T-helper 2 cell (primary cell): ENCODE data around the gene PKIB.
"Not testable (repeated sequence)": the region's sequence is repeated elsewhere in the genome, so short reads cannot be mapped to it uniquely, and the experiment has no call there.

ENCODE experiments used
- DNase-seq, 5 experiments: peaks; one replicate each; pipeline versions ENCODE4 v3.0.0 to v3.0.0-alpha.2; 2012 to 2022

PKIB gene

DNA sequence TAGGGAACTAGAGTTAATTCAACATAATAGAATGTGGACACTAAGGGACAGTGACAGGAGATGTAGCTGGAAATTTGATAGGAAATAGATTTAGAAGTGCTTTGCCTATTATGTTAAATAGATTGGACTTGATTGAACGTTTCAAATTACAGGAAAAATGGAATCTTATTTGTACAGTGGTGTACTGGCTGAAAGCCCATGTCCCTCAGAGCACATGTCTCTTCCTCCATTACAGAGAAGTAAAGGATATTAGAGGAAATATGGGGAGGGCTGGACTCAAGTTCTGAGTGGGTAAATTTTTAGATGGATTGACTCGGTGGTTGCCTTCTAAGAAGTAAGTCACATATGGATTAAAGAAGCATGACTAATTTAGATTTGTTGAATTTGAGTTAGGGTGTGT is 11.4 kb downstream of the PKIB start:
- no peak for DNase-seq

DNA sequence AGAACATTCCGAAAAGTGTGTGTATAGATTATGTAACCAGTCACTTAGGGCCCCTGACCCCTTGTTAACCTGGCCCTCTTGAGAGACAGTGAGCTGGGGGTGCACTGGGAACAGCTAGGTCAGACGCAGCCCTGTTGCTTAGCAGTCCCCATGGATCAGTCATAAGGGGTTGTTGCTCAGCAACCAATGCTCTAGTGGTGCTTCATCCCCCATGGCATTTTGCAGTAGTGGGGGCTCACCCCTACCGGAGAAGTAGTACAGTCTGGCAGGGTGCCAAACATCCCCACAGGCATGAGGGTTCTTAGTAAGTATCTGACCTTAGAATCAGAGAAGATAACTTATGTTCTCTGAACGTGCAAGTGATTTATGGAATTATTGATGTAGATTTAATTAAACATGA is 12.3 kb downstream of the PKIB start:
- DNase-seq, result no peak

- no peak for DNase-seq
Measured at GRCh38 chr6:122623279-122623678, 13.1 kb downstream of the PKIB start.

DNA sequence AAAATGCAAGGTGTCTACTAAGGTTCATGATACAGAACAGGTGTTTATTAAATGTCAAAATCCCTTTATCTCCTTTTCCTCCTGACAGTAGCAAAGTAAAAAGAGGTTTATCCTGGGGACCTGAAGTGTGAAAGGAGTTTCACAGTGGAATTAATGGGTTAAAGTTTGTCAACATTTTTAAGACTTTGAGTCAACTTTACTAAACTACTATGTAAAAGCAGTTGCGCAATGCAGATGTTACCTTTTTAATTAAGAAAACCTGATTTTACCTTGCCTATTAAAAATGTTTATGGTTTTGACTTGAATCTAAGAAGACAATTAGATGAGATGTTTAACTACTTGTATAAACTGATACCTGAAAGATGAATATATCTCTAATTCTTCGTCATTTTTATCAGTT is 14.6 kb downstream of the PKIB start:
- no peak for DNase-seq

DNA sequence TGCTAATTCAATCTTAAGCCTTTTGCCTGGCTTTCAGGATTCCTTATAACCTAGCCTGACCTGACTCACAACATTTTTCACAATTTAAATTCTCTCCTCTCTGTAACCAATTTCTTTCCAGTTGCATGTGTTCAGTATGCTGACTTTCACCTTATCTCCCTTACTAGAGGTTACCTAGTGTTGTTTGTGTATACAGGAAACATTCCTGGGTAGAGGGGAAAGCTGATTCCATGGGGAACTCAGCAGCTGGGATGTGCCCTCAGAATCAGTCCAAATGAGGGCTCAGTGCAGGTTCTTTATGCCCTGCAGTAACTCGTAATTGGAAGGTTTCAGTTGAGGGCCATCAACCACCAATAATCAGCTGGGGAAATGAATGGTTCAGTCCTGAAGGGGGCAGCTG is 18.5 kb downstream of the PKIB start:
- DNase-seq, result no peak

DNA sequence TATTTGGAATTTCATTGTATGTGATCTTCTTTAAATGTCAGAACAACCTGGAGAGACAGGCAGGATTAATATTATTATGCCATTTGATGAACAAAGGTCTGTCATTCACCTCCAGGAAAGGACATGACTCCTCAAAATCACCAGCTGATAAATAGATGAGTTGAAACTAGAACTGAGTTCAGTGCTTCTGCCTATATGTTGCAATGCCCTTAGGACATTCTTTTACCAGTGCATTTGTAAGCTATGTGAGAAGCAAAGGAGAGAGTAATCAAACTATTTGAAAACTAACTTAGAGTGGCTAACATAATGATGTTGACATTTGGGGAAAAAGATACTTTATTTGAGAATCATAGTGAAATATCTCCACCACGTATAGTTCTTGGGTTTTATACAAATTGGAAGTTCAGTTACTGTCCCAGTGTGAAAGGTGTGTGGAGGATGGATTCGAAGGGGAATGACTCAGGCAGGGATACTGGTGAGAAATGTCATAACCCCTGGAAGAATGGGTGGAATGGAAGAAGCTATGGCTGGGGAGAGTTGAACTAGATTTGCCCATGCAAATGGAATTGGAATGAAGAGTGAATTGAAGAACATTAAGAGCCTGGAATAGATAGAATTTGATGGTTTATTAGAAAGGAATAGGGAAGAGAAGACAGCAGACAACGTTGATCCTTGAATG is 21.5 kb downstream of the PKIB start:
- DNase-seq, result no peak

DNA sequence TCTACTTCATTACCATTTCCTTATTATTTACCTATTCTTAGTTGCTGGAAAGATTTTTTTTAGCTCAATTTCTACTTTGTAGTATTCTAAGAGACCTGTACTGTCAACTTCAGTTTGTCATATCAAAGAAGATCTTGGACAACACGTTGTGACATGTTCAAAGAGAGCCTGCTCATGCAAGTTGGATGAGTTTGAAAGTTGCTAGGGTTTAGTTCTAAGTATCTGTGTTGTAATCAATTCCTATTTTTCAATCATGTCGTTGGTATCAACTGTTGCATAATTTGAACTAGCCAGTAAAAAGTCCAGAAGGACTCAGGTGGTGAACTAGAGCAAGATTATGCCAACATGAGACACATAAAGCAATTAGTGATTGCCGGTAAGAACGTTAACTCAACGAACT is 30.2 kb downstream of the PKIB start:
- DNase-seq, result no peak

DNA sequence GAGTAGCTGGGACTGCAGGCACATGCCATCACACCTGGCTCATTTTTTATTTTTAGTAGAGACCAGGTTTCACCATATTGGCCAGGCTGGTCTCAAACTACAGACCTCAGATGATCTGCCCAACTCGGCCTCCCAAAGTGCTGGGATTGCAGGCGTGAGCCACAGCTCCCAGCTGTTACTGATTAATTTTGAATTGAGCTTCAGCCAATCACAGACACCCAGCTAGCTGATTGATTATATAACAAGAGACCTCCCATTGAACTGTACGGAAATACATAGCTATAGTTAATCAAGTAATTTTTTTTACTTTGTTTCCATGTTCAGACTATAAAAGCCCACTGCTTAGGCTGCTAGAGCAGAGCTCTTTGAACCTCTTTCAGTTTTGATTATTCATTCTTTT is 31.6 kb downstream of the PKIB start:
- no peak for DNase-seq

- not testable (repeated sequence) for DNase-seq
Measured at GRCh38 chr6:122642604-122643003, 32.4 kb downstream of the PKIB start.

- DNase-seq, result no peak
Measured at GRCh38 chr6:122645256-122645655, 35.1 kb downstream of the PKIB start.

DNA sequence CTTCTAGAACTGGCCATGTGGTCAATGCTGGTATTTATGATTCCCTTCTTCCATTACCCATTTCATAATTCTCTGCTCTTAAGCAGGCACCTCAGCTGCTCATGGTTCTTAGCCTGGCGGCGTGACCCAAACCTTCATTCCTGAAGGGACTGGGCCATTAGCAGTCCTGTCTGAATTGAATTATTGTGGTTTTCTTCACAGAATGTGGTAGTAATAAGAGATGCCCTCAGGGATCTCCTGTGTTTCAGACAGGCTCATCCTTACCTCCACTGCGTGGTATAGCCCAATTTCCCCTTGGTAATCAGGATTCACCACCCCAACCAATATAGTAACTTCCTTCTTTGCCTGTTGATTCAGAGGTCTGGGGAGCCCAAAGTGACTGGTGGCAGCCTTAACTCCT is 37.6 kb downstream of the PKIB start:
- DNase-seq, result no peak

DNA sequence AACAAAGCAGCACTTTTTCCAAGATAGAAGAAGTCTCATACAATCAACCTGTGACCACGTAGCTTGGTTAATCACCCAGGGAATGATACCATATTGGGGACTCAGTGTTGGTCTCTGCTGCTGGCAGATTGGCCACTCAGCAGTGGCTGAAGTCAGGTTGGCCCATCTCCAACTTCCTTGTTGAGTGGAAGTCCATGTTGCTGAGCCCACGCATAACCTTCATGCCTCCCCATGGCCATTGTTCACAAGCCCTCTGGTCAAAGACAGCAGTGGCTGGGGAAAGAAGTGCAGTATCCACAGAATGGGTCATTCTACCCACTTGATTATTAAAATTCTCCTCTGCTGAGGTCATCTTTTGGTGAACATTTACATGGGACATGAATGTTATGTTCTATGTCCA is 38.5 kb downstream of the PKIB start:
- no peak for DNase-seq

DNA sequence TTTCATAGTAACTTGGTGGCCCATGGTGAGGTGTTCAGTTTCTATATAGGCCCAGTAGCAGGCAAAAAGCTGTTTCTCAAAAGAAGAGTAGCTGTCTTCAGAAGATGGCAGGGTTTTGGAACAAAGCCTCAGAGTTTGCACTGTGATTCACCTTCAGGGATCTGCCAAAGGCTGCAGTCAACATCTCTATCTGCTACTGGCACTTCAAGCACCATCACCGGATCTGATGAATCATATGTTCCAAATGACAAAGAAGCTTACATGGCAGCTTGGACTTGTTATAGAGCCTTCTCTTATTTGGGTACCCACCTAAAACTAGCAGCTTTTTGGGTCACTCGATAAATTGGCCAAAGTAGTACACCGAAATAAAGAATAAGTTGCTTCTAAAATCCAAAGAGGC is 39.5 kb downstream of the PKIB start:
- DNase-seq, result no peak

- no peak for DNase-seq
Measured at GRCh38 chr6:122650403-122650802, 40.2 kb downstream of the PKIB start.

DNA sequence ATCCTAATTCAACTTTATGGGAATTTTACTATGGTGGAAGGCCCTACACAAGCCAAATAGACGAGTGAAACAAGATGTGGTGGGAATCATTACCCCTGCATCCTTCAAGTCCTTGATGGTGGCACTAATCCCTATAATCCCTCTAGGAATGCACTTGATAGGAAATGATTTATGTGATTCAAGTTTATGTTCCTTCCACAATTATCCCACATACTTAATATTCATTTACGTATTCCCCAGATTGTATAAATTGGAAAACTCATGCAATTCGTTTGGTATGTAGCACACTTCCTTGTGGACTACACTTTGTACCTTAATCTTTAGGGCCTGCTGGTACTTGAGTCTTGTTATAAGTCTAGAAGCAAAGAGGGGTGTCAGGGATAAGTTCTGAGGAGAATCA is 40.8 kb downstream of the PKIB start:
- DNase-seq, result no peak

DNA sequence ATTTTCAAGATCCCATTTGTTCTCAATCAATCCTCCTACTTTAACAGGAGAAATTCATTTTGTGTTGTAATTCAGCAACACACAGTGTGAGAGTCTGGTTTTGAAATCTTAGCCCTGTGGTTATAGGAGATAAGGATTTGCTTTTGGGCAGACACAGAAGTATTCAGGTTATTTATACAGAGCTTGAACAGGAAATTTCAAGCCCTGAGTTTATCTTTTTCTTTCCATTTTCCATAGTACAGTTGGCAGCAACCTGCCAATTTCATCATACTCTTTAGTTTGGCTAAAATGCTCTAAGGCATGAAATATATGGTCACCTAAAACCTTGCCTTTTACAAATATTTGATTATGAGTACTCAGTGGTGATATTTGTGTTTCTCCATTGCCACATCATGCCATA is 41.4 kb downstream of the PKIB start:
- no peak for DNase-seq

GRCh38 chr6:122652431-122652830 is 42.2 kb downstream of the PKIB start:
- DNase-seq, result no peak

DNA sequence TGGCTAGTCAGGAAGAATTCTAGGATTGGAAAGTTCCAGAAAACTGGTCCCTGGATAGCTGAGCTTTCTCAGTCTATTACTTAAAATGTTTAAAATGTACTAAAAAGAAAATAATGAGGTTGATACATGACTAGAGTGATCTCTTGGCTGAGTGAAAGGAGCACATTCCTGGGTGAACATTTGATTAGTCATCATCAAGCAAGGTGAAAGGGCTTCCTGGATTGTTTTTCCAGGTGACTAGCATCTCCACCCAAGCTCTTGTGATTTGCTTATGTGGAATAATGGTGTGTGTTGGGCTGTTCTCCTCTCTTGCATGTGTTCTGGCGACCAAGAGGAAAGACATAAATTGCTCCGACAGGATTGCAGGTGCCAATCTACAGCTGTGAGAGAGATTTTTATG is 42.9 kb downstream of the PKIB start:
- no peak for DNase-seq

- DNase-seq, result no peak
Measured at GRCh38 chr6:122654012-122654411, 43.8 kb downstream of the PKIB start.

DNA sequence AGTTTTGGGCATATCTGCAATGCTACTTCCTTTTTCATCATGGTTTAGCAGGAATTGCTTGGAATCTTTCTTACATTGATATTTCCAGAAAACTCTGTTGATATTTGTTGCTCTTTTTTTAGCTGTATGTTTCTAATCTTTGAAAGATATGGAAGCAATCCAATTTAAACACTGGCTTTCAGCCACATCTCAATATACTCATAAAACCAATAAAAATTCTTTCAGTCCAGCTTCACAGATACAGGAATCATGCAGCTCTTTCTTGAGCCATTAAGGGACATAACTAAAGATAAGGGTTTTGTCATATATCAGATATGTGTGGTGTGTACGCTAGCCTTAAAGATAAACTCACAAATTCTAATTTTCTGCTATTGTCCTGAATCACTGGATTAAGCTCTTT is 47.4 kb downstream of the PKIB start:
- no peak for DNase-seq

- no peak for DNase-seq
Measured at GRCh38 chr6:122660296-122660695, 50.1 kb downstream of the PKIB start.

DNA sequence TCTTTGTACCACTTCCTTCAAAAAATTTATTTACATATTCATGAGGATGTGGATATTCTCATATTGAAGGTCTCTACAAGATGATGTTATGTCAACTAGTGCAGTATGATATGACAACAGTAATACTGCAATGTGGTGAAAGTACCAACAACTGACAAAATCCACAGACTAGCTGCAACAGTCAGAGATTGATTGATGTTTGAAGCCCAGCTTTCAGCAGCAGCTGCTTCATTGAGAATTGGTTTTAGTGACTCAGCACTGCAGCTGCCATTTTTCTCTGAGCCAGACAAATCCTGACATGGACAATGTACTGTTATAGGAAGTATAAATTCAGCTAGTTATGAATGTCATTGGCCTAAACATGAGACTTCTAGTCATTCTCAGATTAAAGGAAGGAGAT is 53.8 kb downstream of the PKIB start:
- no peak for DNase-seq

GRCh38 chr6:122665929-122666328 is 55.7 kb downstream of the PKIB start:
- DNase-seq, result no peak

DNA sequence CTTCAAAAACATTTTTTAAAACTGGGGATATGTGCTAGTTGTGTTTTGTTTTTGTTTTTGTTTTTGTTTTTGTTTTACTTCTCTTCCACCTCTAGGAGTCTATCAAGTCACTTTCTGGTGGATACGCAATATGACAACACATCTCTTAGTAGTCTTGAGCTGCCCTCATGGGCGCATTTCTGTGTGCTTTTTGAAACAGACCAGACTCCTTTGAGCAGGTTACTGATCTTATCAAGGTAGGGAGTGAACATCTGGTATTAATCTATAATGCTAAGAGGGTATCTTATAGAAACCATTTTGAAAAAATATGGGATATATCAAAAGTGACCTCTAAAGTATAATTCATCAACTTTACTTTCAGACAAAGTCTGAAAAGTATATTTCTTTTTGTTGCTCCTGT is 56.2 kb downstream of the PKIB start:
- DNase-seq, result no peak

DNA sequence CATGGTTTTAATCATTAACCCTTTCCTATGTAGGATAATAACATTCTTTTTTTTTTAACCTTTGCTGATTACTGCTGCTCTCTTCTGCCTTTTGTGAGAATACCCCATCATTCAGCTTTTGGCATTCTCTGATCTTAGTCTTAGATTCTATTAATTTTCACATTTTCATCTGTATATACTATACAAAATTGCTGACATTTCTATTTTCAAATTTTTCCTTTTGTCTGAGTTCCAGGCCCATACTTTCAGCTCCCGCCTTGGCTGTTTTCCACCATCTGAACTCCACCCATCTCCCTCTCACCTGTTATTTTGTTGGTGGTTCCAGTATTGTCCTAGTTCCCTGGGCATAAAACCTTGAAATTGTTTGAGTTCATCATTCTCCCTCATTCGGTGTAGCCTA is 59.2 kb downstream of the PKIB start:
- DNase-seq, result no peak

- DNase-seq, result no peak
Measured at GRCh38 chr6:122669868-122670267, 59.7 kb downstream of the PKIB start.
